ENCODE results near the gene PFKFB1. TPM values are rescaled to one million over a fixed set of nuclear protein-coding genes. Genes with fewer than 3 reads are reported as not detected.

PFKFB1 gene
- total RNA-seq, 2 donors from 2014 or later = 0.55 to 1.1 TPM

GRCh38 chrX:54931107-54931506, 62.9 kb downstream of the PFKFB1 start:
- no peak overlapping the region for H3K27ac ChIP-seq (ENCODE audit: low read depth, low read length)
- H3K4me3 ChIP-seq (ENCODE audit: low read length) = no peak overlapping the region
- Mint-ChIP-seq H3K4me1 (no peaks in the 10 kb centered on the region), H3K4me3 (no peak overlapping the region), H3K27me3 (ENCODE audit: insufficient read depth) (no peaks in the 10 kb centered on the region), H3K9me3 (peaks cover 57% of the 10 kb centered on the region), H3K36me3 (ENCODE audit: low read depth) (peaks cover 28% of the 10 kb centered on the region), H3K27ac (no peak overlapping the region)
- H3K4me1 ChIP-seq (ENCODE audit: control insufficient read depth, insufficient read depth, low read length) = no peaks in the 10 kb centered on the region
- no peaks in the 10 kb centered on the region for H3K9me3 ChIP-seq (ENCODE audit: control insufficient read depth, low read length)
- H3K36me3 ChIP-seq (ENCODE audit: control insufficient read depth, insufficient read depth, low read length) = peaks cover 57% of the 10 kb centered on the region
- no peak for DNase-seq
- no peaks in the 10 kb centered on the region for H3K27me3 ChIP-seq (ENCODE audit: control insufficient read depth, insufficient read depth, low read length, poor library complexity, severe bottlenecking)
- TF ChIP-seq CTCF (conservative IDR thresholded peaks at IDR 0.05) = no peak
- no peak overlapping the region for H3K9ac ChIP-seq (ENCODE audit: extremely low read depth, low read length, poor library complexity, severe bottlenecking)
- 89 to 100% methylated on average over 1 to 2 of the region's 2 CpGs for WGBS, 2 experiments (ENCODE audit: insufficient coverage in 1 of 2, insufficient read length in 1 of 2)

GRCh38 chrX:54930291-54931049, 63.5 kb downstream of the PFKFB1 start:
- H3K4me3 Mint-ChIP-seq = no peak overlapping the region
- peaks cover 34% of the 10 kb centered on the region for H3K36me3 Mint-ChIP-seq (ENCODE audit: low read depth)
- no peak overlapping the region for H3K27ac Mint-ChIP-seq
- H3K27me3 Mint-ChIP-seq (ENCODE audit: insufficient read depth) = no peaks in the 10 kb centered on the region
- no peak overlapping the region for H3K27ac ChIP-seq (ENCODE audit: low read depth, low read length)
- no peak for DNase-seq
- H3K9me3 ChIP-seq (ENCODE audit: control insufficient read depth, low read length) = no peaks in the 10 kb centered on the region
- H3K4me1 ChIP-seq (ENCODE audit: control insufficient read depth, insufficient read depth, low read length) = no peaks in the 10 kb centered on the region
- TF ChIP-seq CTCF (conservative IDR thresholded peaks at IDR 0.05) = no peak
- H3K4me3 ChIP-seq (ENCODE audit: low read length) = no peak overlapping the region
- no peak overlapping the region for H3K9ac ChIP-seq (ENCODE audit: extremely low read depth, low read length, poor library complexity, severe bottlenecking)
- no peaks in the 10 kb centered on the region for H3K27me3 ChIP-seq (ENCODE audit: control insufficient read depth, insufficient read depth, low read length, poor library complexity, severe bottlenecking)
- H3K9me3 Mint-ChIP-seq = peaks cover 57% of the 10 kb centered on the region
- H3K36me3 ChIP-seq (ENCODE audit: control insufficient read depth, insufficient read depth, low read length) = peaks cover 63% of the 10 kb centered on the region
- H3K4me1 Mint-ChIP-seq = no peaks in the 10 kb centered on the region
- WGBS, 2 experiments (ENCODE audit: insufficient coverage in 1 of 2, insufficient read length in 1 of 2) = 95 to 100% methylated on average over 5 to 17 of the region's 17 CpGs

- H3K27me3 Mint-ChIP-seq (ENCODE audit: insufficient read depth) = no peaks in the 10 kb centered on the region
- no peak overlapping the region for H3K27ac Mint-ChIP-seq
- no peaks in the 10 kb centered on the region for H3K4me1 ChIP-seq (ENCODE audit: control insufficient read depth, insufficient read depth, low read length)
- H3K4me3 Mint-ChIP-seq = no peak overlapping the region
- H3K27me3 ChIP-seq (ENCODE audit: control insufficient read depth, insufficient read depth, low read length, poor library complexity, severe bottlenecking) = no peaks in the 10 kb centered on the region
- H3K27ac ChIP-seq (ENCODE audit: low read depth, low read length) = no peak overlapping the region
- H3K9me3 ChIP-seq (ENCODE audit: control insufficient read depth, low read length) = no peaks in the 10 kb centered on the region
- H3K36me3 Mint-ChIP-seq (ENCODE audit: low read depth) = peaks cover 50% of the 10 kb centered on the region
- DNase-seq = no peak
- no peak overlapping the region for H3K9ac ChIP-seq (ENCODE audit: extremely low read depth, low read length, poor library complexity, severe bottlenecking)
- no peak overlapping the region for H3K4me3 ChIP-seq (ENCODE audit: low read length)
- H3K36me3 ChIP-seq (ENCODE audit: control insufficient read depth, insufficient read depth, low read length) = peaks cover 78% of the 10 kb centered on the region
- H3K9me3 Mint-ChIP-seq = peaks cover 55% of the 10 kb centered on the region
- H3K4me1 Mint-ChIP-seq = no peaks in the 10 kb centered on the region
- 97 to 100% methylated on average over 1 to 3 of the region's 3 CpGs for WGBS, 2 experiments (ENCODE audit: insufficient coverage in 1 of 2, insufficient read length in 1 of 2)
- no peak for TF ChIP-seq CTCF (conservative IDR thresholded peaks at IDR 0.05)
These were observed 65.1 kb downstream of the PFKFB1 start for GRCh38 chrX:54928876-54929275.
